NCI-H2227 treated with DMSO at 0.1 percent for 48 hours (cell line): Measurements from ENCODE around the gene PHEX.

Experiments
- DNase-seq: peaks from one replicate; lab custom pipeline; 2025; lab: John Stamatoyannopoulos, UW

The PHEX gene

GRCh38 chrX:22032084-22032483 is at the start of gene PHEX:
Gene PHEX, plus strand, starts transcription at chrX:22032325. Its CDS starts 681 bp downstream, at chrX:22033006.
- DNase-seq = no peak

- peak; percentile 92 for DNase-seq
Observed at GRCh38 chrX:21985332-21985777, 46.8 kb upstream of the PHEX start.

- DNase-seq = no peak
Observed at GRCh38 chrX:21986596-21986995, 45.5 kb upstream of the PHEX start.

- no peak for DNase-seq
Observed at GRCh38 chrX:21989384-21989783, 42.7 kb upstream of the PHEX start.

GRCh38 chrX:21990832-21991231 is 41.3 kb upstream of the PHEX start:
- no peak for DNase-seq

- DNase-seq = no peak
Observed at GRCh38 chrX:21991504-21991903, 40.6 kb upstream of the PHEX start.

GRCh38 chrX:21993265-21993664 is 38.9 kb upstream of the PHEX start:
- DNase-seq = no peak

GRCh38 chrX:21996872-21997455 is 35.2 kb upstream of the PHEX start:
- DNase-seq = no peak

- no peak for DNase-seq
Observed at GRCh38 chrX:21998037-21998436, 34.1 kb upstream of the PHEX start.

GRCh38 chrX:22004866-22005265 is 27.3 kb upstream of the PHEX start:
- no peak for DNase-seq

GRCh38 chrX:22012051-22012450 is 20.1 kb upstream of the PHEX start:
- no peak for DNase-seq

- DNase-seq = no peak
Observed at GRCh38 chrX:22012931-22013330, 19.2 kb upstream of the PHEX start.

- no peak for DNase-seq
Observed at GRCh38 chrX:22015139-22015750, 16.9 kb upstream of the PHEX start.

- DNase-seq = no peak
Observed at GRCh38 chrX:22021751-22022324, 10.3 kb upstream of the PHEX start.

GRCh38 chrX:22024577-22024976 is 7.5 kb upstream of the PHEX start:
- no peak for DNase-seq

GRCh38 chrX:22025751-22026150 is 6.4 kb upstream of the PHEX start:
- no peak for DNase-seq

- DNase-seq = no peak
Observed at GRCh38 chrX:22026731-22027130, 5.4 kb upstream of the PHEX start.

GRCh38 chrX:22032506-22032905 is 381 bp downstream of the PHEX start:
- DNase-seq = no peak

- no peak for DNase-seq
Observed at GRCh38 chrX:22033818-22034217, 1.7 kb downstream of the PHEX start.

- no peak for DNase-seq
Observed at GRCh38 chrX:22035236-22035635, 3.1 kb downstream of the PHEX start.

- no peak for DNase-seq
Observed at GRCh38 chrX:22037225-22037624, 5.1 kb downstream of the PHEX start.

GRCh38 chrX:22037911-22038537 is 5.9 kb downstream of the PHEX start:
- no peak for DNase-seq

- no peak for DNase-seq
Observed at GRCh38 chrX:22039541-22039940, 7.4 kb downstream of the PHEX start.
